ENCODE data around the gene CRB2.
A peak's percentile ranks its signal among the peaks of the same experiment; 100 is the strongest.

Gene CRB2

DNA sequence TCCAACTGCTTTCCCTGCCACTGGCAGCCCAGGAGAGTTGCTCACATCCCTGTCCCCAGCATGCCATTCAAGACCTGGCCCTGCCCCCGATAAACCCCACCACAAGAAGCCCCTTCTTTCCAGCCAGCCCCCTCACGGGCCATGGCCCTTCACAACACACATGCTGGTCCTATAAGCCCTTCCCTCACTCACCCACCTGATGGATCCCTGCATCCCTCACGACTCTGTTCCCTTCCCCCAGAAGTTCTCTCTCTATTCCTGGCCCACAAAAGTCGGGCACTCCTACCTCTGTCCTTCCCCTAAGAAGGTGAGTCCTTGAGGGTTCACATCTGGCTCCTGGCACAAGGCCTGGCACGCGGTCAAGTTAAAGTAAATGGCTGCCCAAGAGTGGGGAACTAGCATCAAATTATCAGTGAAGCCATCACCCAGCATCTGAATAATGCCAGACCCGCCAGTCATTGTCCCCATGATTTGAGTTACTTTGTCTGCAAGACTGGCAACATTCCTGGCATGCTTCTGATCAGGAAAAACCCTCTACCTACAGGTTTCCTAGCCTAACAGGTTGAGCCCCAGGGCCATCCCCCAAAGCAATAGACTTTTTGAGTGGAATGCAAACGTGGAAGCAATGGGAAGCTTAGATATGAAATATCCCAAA, 65.9 kb downstream of the CRB2 start:
- DNase-seq (ENCODE audit: low spot score), result no peak

DNA sequence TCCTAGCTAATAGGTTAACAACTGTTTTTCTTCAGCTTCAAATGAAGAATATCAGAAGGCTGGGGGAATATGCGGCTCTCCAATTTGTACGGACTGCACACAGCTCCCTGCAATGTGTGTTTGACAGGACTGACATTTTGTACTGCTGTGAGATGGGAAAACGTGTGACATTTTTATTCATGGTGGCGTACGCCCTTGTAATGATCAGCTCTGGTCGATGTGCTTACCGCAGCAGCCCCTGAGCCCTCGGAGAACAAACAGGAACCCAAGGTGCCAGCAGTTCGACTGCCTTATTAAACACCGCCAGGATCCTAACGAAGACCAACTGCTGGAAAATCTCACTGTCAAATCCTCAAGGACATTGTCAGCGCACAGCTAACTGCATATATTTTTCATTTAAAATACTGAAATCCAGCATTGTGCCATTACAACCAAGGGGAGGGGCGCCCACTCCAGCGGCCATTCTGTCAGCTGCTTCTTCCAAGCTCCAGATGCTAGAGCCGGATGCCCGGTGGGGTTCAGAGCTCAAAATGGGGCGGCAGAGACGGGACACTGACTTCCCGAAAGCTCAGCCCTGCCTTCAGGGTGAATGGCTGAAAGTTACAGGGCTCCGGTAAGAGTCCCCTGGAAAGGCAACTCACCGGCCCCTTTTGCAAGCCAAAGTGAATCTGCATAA, 66.8 kb downstream of the CRB2 start:
- no peak for DNase-seq (ENCODE audit: low spot score)

DNA sequence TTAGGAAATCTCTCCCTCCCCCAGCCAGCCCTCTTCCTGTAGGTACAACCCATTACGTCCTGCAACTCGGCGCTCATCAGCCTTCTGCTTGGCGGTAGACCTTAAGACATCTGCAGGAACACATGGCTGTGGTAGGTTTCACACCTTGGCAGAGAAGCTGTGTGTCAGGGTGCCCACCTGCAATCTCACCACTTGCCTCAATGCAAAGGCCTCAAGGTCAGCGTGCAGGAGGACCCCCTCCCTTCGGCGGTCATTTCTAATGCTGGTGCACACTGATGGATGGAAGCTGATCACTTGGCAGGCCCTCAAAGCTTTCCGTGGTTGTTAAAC, 67.3 kb downstream of the CRB2 start:
- no peak for DNase-seq (ENCODE audit: low spot score)

DNA sequence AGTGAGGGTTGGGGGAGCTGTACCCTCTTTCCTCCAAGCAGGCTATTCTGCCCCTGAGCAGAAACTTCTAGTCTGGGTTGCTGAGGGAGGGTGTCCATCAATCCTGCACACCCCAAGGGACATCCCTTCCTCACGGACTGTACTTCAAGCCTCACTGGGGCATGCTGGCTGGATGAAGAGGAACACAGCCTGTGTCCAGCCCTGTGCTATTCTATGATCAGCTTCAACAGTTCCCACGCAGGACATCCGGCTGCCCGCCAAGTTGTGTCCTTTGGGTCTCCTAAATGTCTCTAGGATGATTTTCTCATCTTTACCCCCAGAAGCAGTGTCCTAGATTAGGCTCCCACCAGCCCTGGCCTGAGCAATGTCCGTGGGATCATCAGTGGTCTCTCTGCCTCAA, 68.1 kb downstream of the CRB2 start:
- DNase-seq (ENCODE audit: low spot score), result no peak

DNA sequence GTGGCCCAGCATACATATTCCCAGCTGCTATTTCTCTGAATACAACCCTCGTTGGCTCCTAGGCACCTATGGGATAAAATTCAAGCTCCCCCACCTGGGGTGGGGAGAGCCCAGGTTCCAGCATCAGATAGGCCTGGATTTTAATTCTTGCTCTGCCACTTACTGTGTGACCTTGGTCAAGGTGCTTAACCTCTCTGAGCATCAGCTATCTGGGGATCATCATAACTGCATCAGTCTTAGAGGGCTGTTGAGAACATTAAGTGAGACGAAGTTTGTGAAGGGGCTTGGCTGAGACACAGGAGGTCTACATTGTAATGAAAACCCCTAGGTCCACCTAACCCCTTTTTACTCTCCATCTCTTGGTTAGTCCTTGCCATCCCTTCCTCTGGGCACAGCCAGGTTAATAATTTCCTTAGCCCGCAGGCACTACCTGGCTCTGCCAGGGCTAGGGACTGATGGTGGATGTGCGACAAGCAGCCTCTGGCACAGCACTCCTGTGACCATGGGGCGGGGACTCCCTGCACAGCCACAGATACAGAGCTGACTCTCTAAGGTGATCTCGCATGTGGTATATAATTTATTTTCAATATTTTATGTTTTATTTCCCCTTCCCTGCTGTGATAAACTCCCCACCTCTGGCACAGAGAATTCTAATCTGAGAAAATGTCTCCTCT, 68.7 kb downstream of the CRB2 start:
- DNase-seq (ENCODE audit: low spot score), result no peak

DNA sequence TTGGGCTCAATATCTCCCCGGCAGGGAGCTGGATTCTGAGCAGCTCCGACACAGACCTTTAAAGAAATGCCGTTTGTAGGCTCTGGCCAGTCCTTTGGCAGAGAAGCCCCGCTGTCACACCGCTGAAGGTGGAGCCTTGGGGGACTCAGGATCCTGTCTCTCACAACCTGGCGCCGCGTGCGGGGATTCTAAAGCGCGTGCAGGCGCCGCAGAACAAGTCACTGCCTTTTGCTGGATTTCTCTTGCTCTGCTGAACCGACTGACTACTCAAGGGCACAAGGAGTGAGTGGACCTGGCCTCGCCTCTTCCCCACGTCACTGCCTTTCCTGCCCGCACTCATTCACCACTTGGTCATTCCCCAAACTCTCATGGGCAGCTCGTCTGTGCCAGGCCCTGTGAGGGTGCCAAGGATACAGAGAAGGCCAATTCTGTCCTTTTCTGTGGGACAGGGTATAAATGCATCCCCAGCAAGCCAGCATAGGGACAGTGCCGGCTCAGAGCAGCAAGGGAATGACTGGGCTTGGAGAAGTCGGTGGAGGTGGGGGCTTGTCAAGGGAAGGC, 69.3 kb downstream of the CRB2 start:
- peak; percentile 20 for DNase-seq (ENCODE audit: low spot score)

DNA sequence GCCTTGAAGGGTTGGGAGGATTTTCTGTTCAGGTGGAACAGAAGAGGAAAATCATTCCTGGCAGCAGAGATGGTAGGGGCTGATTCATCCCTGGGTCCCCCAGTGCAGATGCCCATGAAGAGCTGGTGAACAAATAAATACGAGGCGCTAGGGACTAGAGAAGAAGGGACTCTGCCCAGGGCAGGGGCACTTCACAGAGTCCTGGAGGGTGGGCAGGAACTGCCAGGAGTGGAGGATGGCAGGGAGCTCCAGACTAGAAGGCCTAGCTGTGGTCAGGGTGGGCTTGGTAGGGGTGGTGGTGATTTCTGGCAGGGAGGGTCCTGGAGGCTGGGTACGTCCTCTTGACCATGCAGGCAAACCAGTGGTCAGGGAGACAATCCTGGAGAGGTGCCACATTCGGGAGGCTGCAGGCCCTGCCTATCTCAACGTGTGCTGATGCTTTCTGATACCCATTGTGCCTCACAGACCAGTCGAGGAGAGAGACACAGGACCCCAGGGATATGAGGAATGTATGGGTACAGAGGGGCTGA, 69.9 kb downstream of the CRB2 start:
- DNase-seq (ENCODE audit: low spot score), result no peak

DNA sequence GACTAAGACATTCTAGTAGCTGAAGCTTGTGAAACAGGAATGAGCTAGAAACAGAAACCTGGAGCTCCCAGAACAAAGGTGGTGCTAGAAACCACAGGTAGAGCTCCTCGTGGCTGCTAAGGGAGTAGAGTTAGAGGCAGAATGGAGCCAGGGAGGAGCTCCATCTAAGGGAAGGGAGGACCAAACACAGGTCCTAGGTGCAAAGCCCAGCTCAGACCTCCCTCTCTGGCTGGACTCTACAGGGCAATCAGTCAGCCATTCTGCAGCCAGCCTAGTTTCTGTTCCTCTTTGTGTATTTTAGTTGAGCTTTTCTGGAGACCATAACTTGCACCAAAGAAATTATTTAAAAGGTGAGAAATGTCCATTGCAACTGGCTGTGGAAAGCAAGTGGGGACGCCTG, 70.4 kb downstream of the CRB2 start:
- no peak for DNase-seq (ENCODE audit: low spot score)

Data from cerebellar cortex (tissue), 1 donor.